Epithelial cell of esophagus (primary cell): ENCODE measurements around the gene CD58.

Experiments used
- DNase-seq: peaks from one replicate; pipeline ENCODE4 v3.0.0; 2010; ENCODE audit warnings: low read depth
- H3K4me3 ChIP-seq: 2 replicates; pipeline ENCODE4 v1.5.1; 2011; ENCODE audit warnings: mild to moderate bottlenecking, low read length, control low read depth
- CTCF ChIP-seq: IDR thresholded peaks from 2 replicates; pipeline ENCODE4 v1.5.1; 2011; ENCODE audit warnings: low read depth, mild to moderate bottlenecking, low read length, control low read depth, inconsistent platforms; ENCODE audit not compliant: insufficient read depth; ENCODE audit errors: missing control alignments

Gene CD58

GRCh38 chr1:116577759-116578314 is 7.0 kb upstream of the CD58 start:
- H3K4me3 ChIP-seq: no peak overlapping the region
- no peak for DNase-seq
- no peak for TF ChIP-seq CTCF

- TF ChIP-seq CTCF: peak; percentile 91
- peak; percentile 65 for DNase-seq
- H3K4me3 ChIP-seq: no peak overlapping the region
Observed at GRCh38 chr1:116574581-116575291, 3.9 kb upstream of the CD58 start.

- H3K4me3 ChIP-seq: no peak overlapping the region
- TF ChIP-seq CTCF: no peak
- DNase-seq: no peak
Observed at GRCh38 chr1:116573431-116574095, 2.7 kb upstream of the CD58 start.

GRCh38 chr1:116572771-116573430 is 2.1 kb upstream of the CD58 start:
- no peak for TF ChIP-seq CTCF
- no peak overlapping the region for H3K4me3 ChIP-seq
- DNase-seq: no peak

GRCh38 chr1:116572099-116572498 is 1.3 kb upstream of the CD58 start:
- no peak overlapping the region for H3K4me3 ChIP-seq
- DNase-seq: no peak
- no peak for TF ChIP-seq CTCF

GRCh38 chr1:116571215-116571919 is 541 bp upstream of the CD58 start:
- no peak for DNase-seq
- H3K4me3 ChIP-seq: peak overlapping the region; percentile 73
- TF ChIP-seq CTCF: no peak
